GM12874 (cell line): ENCODE results near the gene SUPV3L1.

Experiments
- TF ChIP-seq, protein P1 (sequence below): IDR thresholded peaks from 2 replicates; pipeline ENCODE4 v1.5.1; 2011; ENCODE audit warnings: low read depth, mild to moderate bottlenecking, control low read depth, low read length, moderate library complexity; ENCODE audit not compliant: insufficient read depth

The SUPV3L1 gene

GRCh38 chr10:69250041-69250440 lies 70.0 kb downstream of the SUPV3L1 start:
- TF ChIP-seq, protein P1, sequence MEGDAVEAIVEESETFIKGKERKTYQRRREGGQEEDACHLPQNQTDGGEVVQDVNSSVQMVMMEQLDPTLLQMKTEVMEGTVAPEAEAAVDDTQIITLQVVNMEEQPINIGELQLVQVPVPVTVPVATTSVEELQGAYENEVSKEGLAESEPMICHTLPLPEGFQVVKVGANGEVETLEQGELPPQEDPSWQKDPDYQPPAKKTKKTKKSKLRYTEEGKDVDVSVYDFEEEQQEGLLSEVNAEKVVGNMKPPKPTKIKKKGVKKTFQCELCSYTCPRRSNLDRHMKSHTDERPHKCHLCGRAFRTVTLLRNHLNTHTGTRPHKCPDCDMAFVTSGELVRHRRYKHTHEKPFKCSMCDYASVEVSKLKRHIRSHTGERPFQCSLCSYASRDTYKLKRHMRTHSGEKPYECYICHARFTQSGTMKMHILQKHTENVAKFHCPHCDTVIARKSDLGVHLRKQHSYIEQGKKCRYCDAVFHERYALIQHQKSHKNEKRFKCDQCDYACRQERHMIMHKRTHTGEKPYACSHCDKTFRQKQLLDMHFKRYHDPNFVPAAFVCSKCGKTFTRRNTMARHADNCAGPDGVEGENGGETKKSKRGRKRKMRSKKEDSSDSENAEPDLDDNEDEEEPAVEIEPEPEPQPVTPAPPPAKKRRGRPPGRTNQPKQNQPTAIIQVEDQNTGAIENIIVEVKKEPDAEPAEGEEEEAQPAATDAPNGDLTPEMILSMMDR = no peak

- TF ChIP-seq, protein P1 = no peak
These were observed 73.1 kb downstream of the SUPV3L1 start for GRCh38 chr10:69253171-69253570.

DNA sequence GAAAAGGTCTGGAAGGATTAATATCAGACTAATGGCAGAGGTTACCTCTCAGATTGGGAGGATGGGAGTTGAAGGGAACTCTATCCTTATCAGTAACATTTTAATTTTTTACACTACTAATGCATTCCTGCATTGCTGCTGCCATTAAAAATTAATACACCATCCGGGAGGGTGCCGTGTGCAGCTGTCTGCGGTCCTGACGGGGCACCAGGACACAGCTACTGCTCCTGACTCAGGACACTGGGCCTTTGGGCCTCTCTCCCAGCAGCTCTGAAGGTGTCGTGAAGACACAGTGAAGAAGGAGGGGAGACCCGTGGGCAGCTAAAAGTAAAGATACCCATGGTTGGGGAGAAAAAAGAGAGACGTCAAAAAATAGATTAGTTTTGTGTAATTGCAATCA lies 74.8 kb downstream of the SUPV3L1 start:
- TF ChIP-seq, protein P1 = no peak
